ENCODE measurements around the gene DDIT4. TPM values are rescaled to one million over a fixed set of nuclear protein-coding genes. Genes with fewer than 3 reads are reported as not detected.

DDIT4 gene
- total and polyA plus RNA-seq, 2 experiments from 2014 or later, result 114 to 136 TPM

- H3K27ac Mint-ChIP-seq, result peak overlapping the region; percentile 41; the same call in 1 of the 2 replicates
- Histone ChIP-seq H3K36me3 (ENCODE audit: insufficient read depth) (no peaks in the 10 kb centered on the region), H3K9me2 (ENCODE audit: insufficient read depth) (no peaks in the 10 kb centered on the region), H4K20me1 (replicated peaks; ENCODE audit: insufficient read depth) (no peaks in the 10 kb centered on the region), H3K79me2 (replicated peaks; ENCODE audit: insufficient read depth) (no peaks in the 10 kb centered on the region), H2AFZ (peak overlapping the region; percentile 19; the same call in 1 of the 2 replicates), H3K4me3 (no peak overlapping the region), H3K4me1 (ENCODE audit: insufficient read depth) (peaks cover 28% of the 10 kb centered on the region), H3K27me3 (ENCODE audit: insufficient read depth) (no peaks in the 10 kb centered on the region), H3K27ac (ENCODE audit: low read depth) (peak overlapping the region; percentile 61; the same call in 1 of the 2 replicates), H3F3A (replicated peaks; ENCODE audit: low read depth) (peaks cover 4% of the 10 kb centered on the region; the same call in 1 of the 2 replicates), H3K4me2 (no peak overlapping the region)
- peaks cover 12% of the 10 kb centered on the region for H3K27me3 Mint-ChIP-seq (ENCODE audit: insufficient read depth, low read depth, poor library complexity)
- peaks cover 41% of the 10 kb centered on the region for H3K4me1 Mint-ChIP-seq
- H3K9me3 Mint-ChIP-seq, result no peaks in the 10 kb centered on the region; the same call in 2 of the 3 replicates
- TF ChIP-seq EZH2phosphoT487 (IDR thresholded peaks at IDR 0.05; ENCODE audit: unreplicated experiment) (no peak), NANOG (IDR thresholded peaks at IDR 0.05; ENCODE audit: borderline replicate concordance) (no peak), ZNF462 (CRISPR knock-in tag; IDR thresholded peaks at IDR 0.05) (peak; percentile 71; the same call in 1 of the 2 replicates)
- H3K36me3 Mint-ChIP-seq (ENCODE audit: low read depth), result no peaks in the 10 kb centered on the region; the same call in 2 of the 3 replicates
- peak; percentile 78 for DNase-seq (ENCODE audit: low spot score)
- ATAC-seq, result peak; percentile 40
- no peak overlapping the region for H3K4me3 Mint-ChIP-seq
Observed at GRCh38 chr10:72315054-72315453, 41.3 kb downstream of the DDIT4 start.

GRCh38 chr10:72315611-72316385, 42.1 kb downstream of the DDIT4 start:
- H3K27me3 ChIP-seq (ENCODE audit: insufficient read depth), result no peaks in the 10 kb centered on the region
- H2AFZ ChIP-seq, result peak overlapping the region; percentile 19; the same call in 1 of the 2 replicates
- no peak overlapping the region for H3K4me2 ChIP-seq
- H3K9me3 Mint-ChIP-seq, result no peaks in the 10 kb centered on the region; the same call in 2 of the 3 replicates
- peak overlapping the region; percentile 17; the same call in 1 of the 2 replicates for H3K27ac Mint-ChIP-seq
- H3K4me3 ChIP-seq, result no peak overlapping the region
- peak overlapping the region; percentile 61; the same call in 1 of the 2 replicates for H3K27ac ChIP-seq (ENCODE audit: low read depth)
- no peaks in the 10 kb centered on the region for H3K79me2 ChIP-seq (replicated peaks; ENCODE audit: insufficient read depth)
- no peaks in the 10 kb centered on the region for H3K9me2 ChIP-seq (ENCODE audit: insufficient read depth)
- no peaks in the 10 kb centered on the region for H3K36me3 ChIP-seq (ENCODE audit: insufficient read depth)
- peaks cover 18% of the 10 kb centered on the region for H3K27me3 Mint-ChIP-seq (ENCODE audit: insufficient read depth, low read depth, poor library complexity)
- peaks cover 40% of the 10 kb centered on the region for H3K4me1 Mint-ChIP-seq
- H3K4me3 Mint-ChIP-seq, result no peak overlapping the region
- no peaks in the 10 kb centered on the region; the same call in 2 of the 3 replicates for H3K36me3 Mint-ChIP-seq (ENCODE audit: low read depth)
- H3F3A ChIP-seq (replicated peaks; ENCODE audit: low read depth), result peaks cover 10% of the 10 kb centered on the region
- peaks cover 28% of the 10 kb centered on the region for H3K4me1 ChIP-seq (ENCODE audit: insufficient read depth)
- no peak for DNase-seq (ENCODE audit: low spot score)
- H4K20me1 ChIP-seq (replicated peaks; ENCODE audit: insufficient read depth), result no peaks in the 10 kb centered on the region
- no peak for ATAC-seq
- TF ChIP-seq EZH2 (IDR thresholded peaks at IDR 0.05; ENCODE audit: low read depth, unreplicated experiment), result no peak
- no peak for TF ChIP-seq REST (IDR thresholded peaks at IDR 0.05; ENCODE audit: unreplicated experiment)
- no peak for TF ChIP-seq ZNF331 (CRISPR knock-in tag; IDR thresholded peaks at IDR 0.05; ENCODE audit: low read depth)
- TF ChIP-seq CTCF (conservative IDR thresholded peaks at IDR 0.05; ENCODE audit: low read depth in 2 of 2), result no peak
- no peak for TF ChIP-seq JUNB (IDR thresholded peaks at IDR 0.05; ENCODE audit: unreplicated experiment)

Data from GM23338 (cell line).